Fibroblast of pulmonary artery (primary cell): ENCODE data around the gene CEP97.

Experiments used
- DNase-seq: peaks from one replicate; pipeline ENCODE4 v3.0.0-alpha.2; 2010; ENCODE audit warnings: low read depth
- H3K4me3 ChIP-seq: replicated peaks from 2 replicates; pipeline ENCODE4 v1.5.1; 2011; ENCODE audit warnings: low read depth, mild to moderate bottlenecking, control low read depth, low read length, moderate library complexity
- CTCF ChIP-seq: IDR thresholded peaks from 2 replicates; pipeline ENCODE4 v1.5.1; 2011; ENCODE audit warnings: mild to moderate bottlenecking, control low read depth, low read length, inconsistent platforms; ENCODE audit errors: missing control alignments

Gene CEP97

GRCh38 chr3:101802179-101802578 lies 77.8 kb downstream of the CEP97 start:
- no peak for TF ChIP-seq CTCF
- no peak for DNase-seq
- no peak overlapping the region for H3K4me3 ChIP-seq

- DNase-seq = peak; percentile 86
- TF ChIP-seq CTCF = peak; percentile 92
- H3K4me3 ChIP-seq = no peak overlapping the region
Measured at GRCh38 chr3:101803173-101803782, 78.9 kb downstream of the CEP97 start.

GRCh38 chr3:101803939-101804338 lies 79.5 kb downstream of the CEP97 start:
- no peak for DNase-seq
- no peak for TF ChIP-seq CTCF
- H3K4me3 ChIP-seq = no peak overlapping the region

- no peak for DNase-seq
- no peak for TF ChIP-seq CTCF
- no peak overlapping the region for H3K4me3 ChIP-seq
Measured at GRCh38 chr3:101806491-101806890, 82.1 kb downstream of the CEP97 start.

- TF ChIP-seq CTCF = no peak
- DNase-seq = no peak
Measured at GRCh38 chr3:101807888-101808287, 83.5 kb downstream of the CEP97 start.

GRCh38 chr3:101809178-101810021 lies 85.0 kb downstream of the CEP97 start:
- TF ChIP-seq CTCF = peak; percentile 66
- no peak overlapping the region for H3K4me3 ChIP-seq
- peak; percentile 71 for DNase-seq

More at GRCh38 chr3:101807888-101808287, 83.5 kb downstream of the CEP97 start:
- no peak overlapping the region for H3K4me3 ChIP-seq
